GM18502 (cell line): ENCODE results near the gene CA10.

Experiments used
- ATAC-seq: cut with Tn5 transposase; IDR thresholded peaks from one replicate; pipeline ENCODE4 v1.9.1; 2021; ENCODE audit warnings: mild to moderate bottlenecking; ENCODE audit not compliant: unreplicated experiment, poor library complexity

CA10 gene

GRCh38 chr17:51796026-51796425 lies 362.5 kb downstream of the CA10 start:
- no peak for ATAC-seq

GRCh38 chr17:51795401-51795800 lies 363.1 kb downstream of the CA10 start:
- ATAC-seq: no peak

- ATAC-seq: no peak
Measured at GRCh38 chr17:51794466-51794865, 364.0 kb downstream of the CA10 start.

- ATAC-seq: no peak
Measured at GRCh38 chr17:51793686-51794085, 364.8 kb downstream of the CA10 start.

GRCh38 chr17:51778842-51779241 lies 379.7 kb downstream of the CA10 start:
- ATAC-seq: no peak

GRCh38 chr17:51770027-51770759 lies 388.3 kb downstream of the CA10 start:
- ATAC-seq: no peak

GRCh38 chr17:51769231-51769630 lies 389.3 kb downstream of the CA10 start:
- no peak for ATAC-seq

- ATAC-seq: no peak
Measured at GRCh38 chr17:51768706-51769105, 389.8 kb downstream of the CA10 start.

- no peak for ATAC-seq
Measured at GRCh38 chr17:51767287-51767686, 391.2 kb downstream of the CA10 start.

- no peak for ATAC-seq
Measured at GRCh38 chr17:51765282-51766135, 393.0 kb downstream of the CA10 start.

- peak; percentile 99 for ATAC-seq
Measured at GRCh38 chr17:51764387-51764971, 394.0 kb downstream of the CA10 start.

GRCh38 chr17:51763058-51763457 lies 395.5 kb downstream of the CA10 start:
- ATAC-seq: no peak

- ATAC-seq: no peak
Measured at GRCh38 chr17:51761105-51761504, 397.4 kb downstream of the CA10 start.

- no peak for ATAC-seq
Measured at GRCh38 chr17:51759260-51759659, 399.3 kb downstream of the CA10 start.

- ATAC-seq: no peak
Measured at GRCh38 chr17:51751072-51751471, 407.4 kb downstream of the CA10 start.

GRCh38 chr17:51748749-51749604 lies 409.5 kb downstream of the CA10 start:
- ATAC-seq: no peak

- no peak for ATAC-seq
Measured at GRCh38 chr17:51746421-51746820, 412.1 kb downstream of the CA10 start.

- ATAC-seq: no peak
Measured at GRCh38 chr17:51745993-51746392, 412.5 kb downstream of the CA10 start.

- ATAC-seq: no peak
Measured at GRCh38 chr17:51743477-51743876, 415.0 kb downstream of the CA10 start.

GRCh38 chr17:51742571-51742970 lies 415.9 kb downstream of the CA10 start:
- ATAC-seq: no peak
